ENCODE data around the gene WBP11. TPM values are rescaled to one million over a fixed set of nuclear protein-coding genes. Genes with fewer than 3 reads are reported as not detected.

WBP11 gene
- total RNA-seq, 1 donor from 2014 or later: 49.3 TPM

DNA sequence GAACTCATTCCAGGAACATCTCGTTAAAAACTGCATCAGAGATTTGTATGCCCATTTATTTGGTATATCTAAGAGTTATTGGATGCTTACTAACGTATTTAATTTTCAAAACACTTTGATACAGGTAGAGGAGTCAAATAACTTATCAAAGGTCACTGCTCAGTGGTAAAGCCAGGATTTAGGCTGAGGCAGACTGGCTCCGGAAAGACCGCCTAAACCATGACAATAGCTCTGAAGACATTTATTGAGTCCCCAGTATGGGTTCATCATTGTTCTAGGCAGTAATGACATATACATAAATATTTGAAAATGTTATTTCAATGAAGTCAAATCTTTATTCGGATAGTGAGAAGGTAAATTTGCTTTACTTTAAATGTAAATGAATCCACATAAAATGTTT is 30.3 kb downstream of the WBP11 start:
- ATAC-seq: no peak
- H3K4me3 ChIP-seq: no peak overlapping the region
- intact Hi-C loops (cut with DNase I): no loop called here

DNA sequence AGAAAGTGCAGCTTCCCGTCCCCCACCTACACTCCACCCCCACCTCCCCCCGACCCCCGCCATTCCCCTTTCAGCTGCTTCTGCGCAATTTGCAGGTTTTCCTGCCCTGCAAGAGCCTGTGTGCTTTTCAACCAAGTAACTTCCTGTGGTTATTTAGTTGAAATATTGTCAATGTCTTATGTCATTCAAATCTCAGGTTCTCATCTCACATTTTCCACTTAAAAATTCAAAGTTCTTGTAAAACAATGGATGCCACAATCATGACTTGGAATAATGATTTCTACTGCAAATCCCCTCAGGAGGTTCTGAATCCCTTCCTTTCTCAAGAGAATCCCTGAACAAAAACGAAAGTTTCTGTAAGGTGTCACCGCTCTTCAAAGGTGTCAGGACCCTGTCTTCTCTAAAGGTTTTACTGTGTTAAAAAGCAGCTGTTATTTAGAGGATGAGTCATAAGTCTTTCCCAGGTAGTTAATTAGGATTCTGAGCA is 31.6 kb downstream of the WBP11 start:
- TF ChIP-seq, protein P1, sequence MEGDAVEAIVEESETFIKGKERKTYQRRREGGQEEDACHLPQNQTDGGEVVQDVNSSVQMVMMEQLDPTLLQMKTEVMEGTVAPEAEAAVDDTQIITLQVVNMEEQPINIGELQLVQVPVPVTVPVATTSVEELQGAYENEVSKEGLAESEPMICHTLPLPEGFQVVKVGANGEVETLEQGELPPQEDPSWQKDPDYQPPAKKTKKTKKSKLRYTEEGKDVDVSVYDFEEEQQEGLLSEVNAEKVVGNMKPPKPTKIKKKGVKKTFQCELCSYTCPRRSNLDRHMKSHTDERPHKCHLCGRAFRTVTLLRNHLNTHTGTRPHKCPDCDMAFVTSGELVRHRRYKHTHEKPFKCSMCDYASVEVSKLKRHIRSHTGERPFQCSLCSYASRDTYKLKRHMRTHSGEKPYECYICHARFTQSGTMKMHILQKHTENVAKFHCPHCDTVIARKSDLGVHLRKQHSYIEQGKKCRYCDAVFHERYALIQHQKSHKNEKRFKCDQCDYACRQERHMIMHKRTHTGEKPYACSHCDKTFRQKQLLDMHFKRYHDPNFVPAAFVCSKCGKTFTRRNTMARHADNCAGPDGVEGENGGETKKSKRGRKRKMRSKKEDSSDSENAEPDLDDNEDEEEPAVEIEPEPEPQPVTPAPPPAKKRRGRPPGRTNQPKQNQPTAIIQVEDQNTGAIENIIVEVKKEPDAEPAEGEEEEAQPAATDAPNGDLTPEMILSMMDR (IDR thresholded peaks at IDR 0.05): no peak
- no peak for ATAC-seq
- Histone ChIP-seq H3K36me3 (no peaks in the 10 kb centered on the region), H3K27me3 (no peaks in the 10 kb centered on the region), H3K4me1 (peaks cover 23% of the 10 kb centered on the region), H3K4me3 (peak overlapping the region; percentile 97), H3K27ac (peak overlapping the region; percentile 99), H3K9me3 (no peaks in the 10 kb centered on the region)
- intact Hi-C loops (cut with DNase I): no loop called here
- no peak for DNase-seq

More for the DNA sequence above, 30.3 kb downstream of the WBP11 start:
- TF ChIP-seq, protein P1 (IDR thresholded peaks at IDR 0.05): no peak
- peaks cover 24% of the 10 kb centered on the region for H3K4me1 ChIP-seq
- H3K27ac ChIP-seq: no peak overlapping the region
- no peaks in the 10 kb centered on the region for H3K36me3 ChIP-seq
- DNase-seq: no peak
- H3K27me3 ChIP-seq: no peaks in the 10 kb centered on the region
- H3K9me3 ChIP-seq: no peaks in the 10 kb centered on the region

DNA sequence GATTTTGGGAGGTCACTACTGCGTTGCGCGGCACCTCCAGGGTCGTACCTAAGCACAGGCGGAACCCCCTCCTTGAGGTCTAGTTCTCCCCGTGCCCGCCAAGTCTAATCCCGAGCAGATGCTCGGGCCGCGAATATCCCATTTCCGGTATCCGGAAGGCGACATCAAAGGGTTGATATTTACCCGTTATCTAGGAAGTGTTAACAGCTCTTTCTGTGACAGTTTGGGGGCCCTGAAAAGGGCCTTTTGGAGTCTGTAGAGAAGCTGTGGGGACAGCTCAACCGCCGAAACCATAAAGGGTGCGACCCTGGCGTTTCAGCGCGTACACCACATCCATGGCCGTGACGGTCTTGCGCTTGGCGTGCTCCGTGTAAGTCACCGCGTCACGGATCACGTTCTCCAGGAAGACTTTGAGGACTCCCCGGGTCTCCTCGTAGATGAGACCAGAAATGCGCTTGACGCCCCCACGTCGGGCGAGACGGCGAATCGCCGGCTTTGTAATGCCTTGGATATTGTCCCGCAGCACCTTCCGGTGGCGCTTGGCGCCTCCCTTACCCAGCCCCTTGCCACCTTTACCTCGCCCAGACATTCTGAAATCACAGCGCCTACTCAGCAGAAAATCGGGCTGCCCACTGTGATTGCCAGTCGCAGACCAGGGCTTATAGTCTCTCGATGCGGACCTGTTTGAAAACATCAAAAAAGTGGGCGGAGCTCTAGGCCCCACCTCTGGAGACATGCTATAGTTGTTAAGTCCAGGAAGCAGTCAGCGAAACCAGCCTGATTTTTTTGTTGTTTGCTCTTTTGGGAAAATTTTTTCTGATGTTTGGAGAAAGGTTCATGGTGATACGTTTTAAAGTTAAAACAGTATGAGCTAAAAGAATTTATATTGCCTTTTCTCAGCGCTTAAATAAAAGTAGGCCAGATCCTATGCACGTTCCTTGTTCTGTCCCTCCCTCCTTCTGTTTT is 32.5 kb downstream of the WBP11 start:
- H3K9me3 ChIP-seq: no peaks in the 10 kb centered on the region
- peak overlapping the region; percentile 97 for H3K4me3 ChIP-seq
- peak; percentile 91 for DNase-seq
- peak; percentile 71 for ATAC-seq
- H3K27me3 ChIP-seq: no peaks in the 10 kb centered on the region
- peaks cover 14% of the 10 kb centered on the region for H3K4me1 ChIP-seq
- TF ChIP-seq, protein P1 (IDR thresholded peaks at IDR 0.05): no peak
- H3K36me3 ChIP-seq: no peaks in the 10 kb centered on the region
- intact Hi-C loops (cut with DNase I): no loop called here
- H3K27ac ChIP-seq: peak overlapping the region; percentile 99

DNA sequence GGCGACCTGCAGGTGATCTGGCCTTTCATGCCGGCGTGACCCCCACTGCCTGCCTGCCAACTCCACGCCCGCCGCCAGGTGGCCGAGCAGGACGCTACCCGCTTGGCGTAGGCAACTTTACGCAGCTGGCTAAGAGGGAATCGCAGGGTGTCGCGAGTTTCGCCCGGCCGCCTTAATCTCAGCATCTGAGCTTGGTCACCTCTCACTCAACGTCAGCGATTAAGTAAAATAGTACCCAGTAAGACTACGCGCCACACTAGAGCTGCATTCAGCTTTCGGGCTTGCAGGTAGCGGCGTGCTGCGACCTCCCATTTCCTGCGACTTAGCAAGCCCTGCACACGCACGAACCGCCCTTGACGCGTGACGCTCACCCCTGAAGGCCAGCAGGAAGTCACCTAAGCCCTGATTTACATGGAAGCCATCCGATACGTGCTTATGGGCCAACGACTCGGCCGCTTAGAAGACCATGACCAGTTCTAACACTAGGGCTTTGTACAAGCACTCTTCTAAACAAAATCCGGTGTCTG is 33.2 kb downstream of the WBP11 start:
- intact Hi-C loops (cut with DNase I): no loop called here
- DNase-seq (peak; percentile 94), ATAC-seq (peak; percentile 81)
- H3K27me3 ChIP-seq: no peaks in the 10 kb centered on the region
- peaks cover 12% of the 10 kb centered on the region for H3K4me1 ChIP-seq
- peak overlapping the region; percentile 99 for H3K27ac ChIP-seq
- H3K4me3 ChIP-seq: peak overlapping the region; percentile 97
- no peaks in the 10 kb centered on the region for H3K9me3 ChIP-seq
- TF ChIP-seq, protein P1 (IDR thresholded peaks at IDR 0.05): peak; percentile 78
- H3K36me3 ChIP-seq: no peaks in the 10 kb centered on the region

DNA sequence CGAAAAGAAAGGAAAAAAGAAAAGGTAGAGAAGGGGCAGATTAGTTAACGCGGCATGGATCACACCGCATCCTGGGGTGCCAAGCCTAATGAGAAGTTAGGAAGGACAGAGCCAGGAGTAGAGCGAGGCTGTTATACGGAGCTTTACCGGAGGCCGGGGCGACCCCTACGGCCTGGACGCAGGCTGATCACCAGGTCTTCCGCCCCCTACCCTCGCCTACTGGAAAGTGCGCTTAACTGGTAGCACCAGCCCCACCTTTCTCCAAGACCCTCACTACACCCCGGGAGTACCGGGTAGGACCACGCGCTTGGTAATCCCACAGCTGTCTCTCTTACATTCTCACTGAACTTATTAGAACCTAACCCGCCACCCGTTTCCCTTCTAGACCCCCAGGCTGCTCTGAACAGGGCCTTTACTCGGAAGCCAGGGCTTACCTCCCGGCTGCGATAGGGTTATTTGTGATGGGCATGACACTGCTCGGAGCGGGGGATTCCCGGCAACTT is 33.8 kb downstream of the WBP11 start:
- intact Hi-C loops (cut with DNase I): no loop called here
- peak overlapping the region; percentile 97 for H3K4me3 ChIP-seq
- H3K36me3 ChIP-seq: no peaks in the 10 kb centered on the region
- H3K9me3 ChIP-seq: no peaks in the 10 kb centered on the region
- peak; percentile 2 for ATAC-seq
- peak; percentile 70 for DNase-seq
- H3K4me1 ChIP-seq: peaks cover 12% of the 10 kb centered on the region
- TF ChIP-seq, protein P1 (IDR thresholded peaks at IDR 0.05): no peak
- H3K27me3 ChIP-seq: no peaks in the 10 kb centered on the region
- H3K27ac ChIP-seq: peak overlapping the region; percentile 99

Data from upper lobe of right lung (tissue), 1 donor.